RWPE2 (cell line): ENCODE results near the gene MPND.

Source experiments
- ATAC-seq: fragments of 200-7000 bp; cut with Tn5 transposase; 3 replicates; pipeline ENCODE4 v1.9.1; 2021; ENCODE audit warnings: low read depth
- DNase-seq: peaks from one replicate; pipeline ENCODE4 v3.0.0-alpha.2; 2020; ENCODE audit warnings: low spot score
- H3K27ac ChIP-seq: fragments of 450-650 bp; 2 replicates; pipeline ENCODE4 v1.5.1; 2017; ENCODE audit warnings: mild to moderate bottlenecking; ENCODE audit not compliant: poor library complexity, severe bottlenecking
- H3K27me3 ChIP-seq: fragments of 250-450 bp; sonication (Bioruptor Pico); 2 replicates; pipeline ENCODE4 v1.5.1; 2021; ENCODE audit warnings: mild to moderate bottlenecking, moderate library complexity; ENCODE audit not compliant: insufficient read depth, poor library complexity, severe bottlenecking
- H3K36me3 ChIP-seq: fragments of 250-450 bp; sonication (Bioruptor Pico); 2 replicates; pipeline ENCODE4 v1.5.1; 2020; ENCODE audit warnings: low read depth, mild to moderate bottlenecking, moderate library complexity
- H3K4me1 ChIP-seq: fragments of 250-450 bp; sonication (Bioruptor Pico); 2 replicates; pipeline ENCODE4 v1.5.1; 2021; ENCODE audit warnings: mild to moderate bottlenecking, moderate library complexity; ENCODE audit not compliant: insufficient read depth, poor library complexity, severe bottlenecking
- H3K4me3 ChIP-seq: fragments of 250-450 bp; sonication (Bioruptor Pico); 2 replicates; pipeline ENCODE4 v1.5.1; 2021; ENCODE audit warnings: mild to moderate bottlenecking, moderate library complexity; ENCODE audit not compliant: severe bottlenecking
- H3K9me3 ChIP-seq: fragments of 250-450 bp; sonication (Bioruptor Pico); 2 replicates; pipeline ENCODE4 v1.5.1; 2021; ENCODE audit warnings: mild to moderate bottlenecking, moderate library complexity; ENCODE audit not compliant: severe bottlenecking
- TF ChIP-seq, protein P1 (sequence below): fragments of 450-650 bp; IDR thresholded peaks from one replicate; pipeline ENCODE4 v1.5.1; 2017; ENCODE audit warnings: mild to moderate bottlenecking, moderate library complexity; ENCODE audit not compliant: poor library complexity, severe bottlenecking

The MPND gene

GRCh38 chr19:4365341-4365740 lies 22.0 kb downstream of the MPND start:
- TF ChIP-seq, protein P1, sequence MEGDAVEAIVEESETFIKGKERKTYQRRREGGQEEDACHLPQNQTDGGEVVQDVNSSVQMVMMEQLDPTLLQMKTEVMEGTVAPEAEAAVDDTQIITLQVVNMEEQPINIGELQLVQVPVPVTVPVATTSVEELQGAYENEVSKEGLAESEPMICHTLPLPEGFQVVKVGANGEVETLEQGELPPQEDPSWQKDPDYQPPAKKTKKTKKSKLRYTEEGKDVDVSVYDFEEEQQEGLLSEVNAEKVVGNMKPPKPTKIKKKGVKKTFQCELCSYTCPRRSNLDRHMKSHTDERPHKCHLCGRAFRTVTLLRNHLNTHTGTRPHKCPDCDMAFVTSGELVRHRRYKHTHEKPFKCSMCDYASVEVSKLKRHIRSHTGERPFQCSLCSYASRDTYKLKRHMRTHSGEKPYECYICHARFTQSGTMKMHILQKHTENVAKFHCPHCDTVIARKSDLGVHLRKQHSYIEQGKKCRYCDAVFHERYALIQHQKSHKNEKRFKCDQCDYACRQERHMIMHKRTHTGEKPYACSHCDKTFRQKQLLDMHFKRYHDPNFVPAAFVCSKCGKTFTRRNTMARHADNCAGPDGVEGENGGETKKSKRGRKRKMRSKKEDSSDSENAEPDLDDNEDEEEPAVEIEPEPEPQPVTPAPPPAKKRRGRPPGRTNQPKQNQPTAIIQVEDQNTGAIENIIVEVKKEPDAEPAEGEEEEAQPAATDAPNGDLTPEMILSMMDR, result no peak
- DNase-seq, result peak; percentile 57
- H3K27me3 ChIP-seq, result no peaks in the 10 kb centered on the region
- ATAC-seq, result no peak
- H3K4me1 ChIP-seq, result peaks cover 16% of the 10 kb centered on the region
- no peak overlapping the region for H3K4me3 ChIP-seq
- H3K27ac ChIP-seq, result no peak overlapping the region
- H3K9me3 ChIP-seq, result no peaks in the 10 kb centered on the region
- H3K36me3 ChIP-seq, result peaks cover 53% of the 10 kb centered on the region

- peak; percentile 38 for DNase-seq
- TF ChIP-seq, protein P1, result no peak
- Histone ChIP-seq H3K27ac (no peak overlapping the region), H3K4me1 (peaks cover 16% of the 10 kb centered on the region), H3K27me3 (no peaks in the 10 kb centered on the region), H3K9me3 (no peaks in the 10 kb centered on the region), H3K36me3 (peaks cover 50% of the 10 kb centered on the region), H3K4me3 (no peak overlapping the region)
- ATAC-seq, result no peak
Observed at GRCh38 chr19:4365791-4366665, 22.7 kb downstream of the MPND start.

DNA sequence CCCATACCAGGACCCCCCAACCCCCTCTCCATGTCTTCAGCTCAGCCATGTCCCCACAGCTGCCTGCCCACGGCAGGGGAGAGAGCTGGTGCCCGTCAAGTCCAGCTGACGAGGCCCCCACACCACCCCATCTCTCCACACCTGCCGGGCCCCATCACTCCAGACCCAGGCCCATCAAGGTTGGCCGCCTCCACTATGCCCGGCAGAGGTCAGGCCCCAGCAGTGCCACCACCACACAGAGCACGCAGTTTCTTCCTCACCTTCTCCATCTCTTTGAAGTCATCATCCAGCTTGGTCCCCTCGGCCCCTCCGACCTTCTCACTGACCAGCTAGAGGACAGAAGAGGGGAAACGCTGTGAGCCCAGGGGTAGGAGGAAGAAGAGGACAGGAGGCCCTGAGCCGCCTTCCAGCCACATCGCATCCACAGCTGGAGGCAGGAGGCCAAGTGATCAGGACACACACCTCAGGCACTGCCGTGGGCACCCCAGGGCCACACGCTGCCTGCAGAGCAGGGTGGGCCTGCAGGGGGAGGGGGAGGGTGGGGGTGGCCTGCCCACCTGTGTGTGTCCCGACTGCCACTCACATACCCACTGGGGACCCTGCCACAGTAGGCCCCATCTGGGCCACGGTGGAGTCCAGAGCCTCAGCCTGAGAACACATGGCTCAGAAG lies 23.4 kb downstream of the MPND start:
- Histone ChIP-seq H3K4me3 (no peak overlapping the region), H3K36me3 (peaks cover 45% of the 10 kb centered on the region), H3K4me1 (peaks cover 16% of the 10 kb centered on the region), H3K27me3 (no peaks in the 10 kb centered on the region), H3K9me3 (no peaks in the 10 kb centered on the region), H3K27ac (no peak overlapping the region)
- no peak for ATAC-seq
- peak; percentile 50 for DNase-seq
- TF ChIP-seq, protein P1, result no peak

- Histone ChIP-seq H3K36me3 (peaks cover 40% of the 10 kb centered on the region), H3K4me1 (peaks cover 16% of the 10 kb centered on the region), H3K27me3 (no peaks in the 10 kb centered on the region), H3K9me3 (no peaks in the 10 kb centered on the region), H3K4me3 (no peak overlapping the region), H3K27ac (peak overlapping the region; percentile 91)
- TF ChIP-seq, protein P1, result no peak
- DNase-seq (peak; percentile 44), ATAC-seq (no peak)
Observed at GRCh38 chr19:4367336-4367723, 24.0 kb downstream of the MPND start.
